SK-N-SH (cell line): ENCODE data around the gene STK26. TPM values are rescaled to one million over a fixed set of nuclear protein-coding genes. Genes with fewer than 3 reads are reported as not detected.

Source experiments
- CTCF ChIA-PET: fragments of 300-600, 350-600 bp; formaldehyde crosslinking; extraction: SDS; loops from one replicate; lab custom pipeline; 2021; lab: Yijun Ruan, JAX
- POLR2A ChIA-PET: fragments of 350-600 bp; sonication (Branson Sonifier 250); formaldehyde crosslinking; extraction: SDS; loops from one replicate; lab custom pipeline; 2020; ENCODE audit warnings: antibody characterized with exemption, inconsistent platforms; lab: Yijun Ruan, JAX
- DNase-seq: peaks from one replicate; pipeline ENCODE4 v3.0.0; 2012
- H2AFZ ChIP-seq: fragments of 200-600 bp; sonication (generic); 2 replicates; pipeline ENCODE4 v1.8.1; 2016; ENCODE audit warnings: antibody characterized with exemption, mild to moderate bottlenecking, low read depth
- H3F3A ChIP-seq: fragments of 200-600 bp; sonication (generic); replicated peaks from 2 replicates; pipeline ENCODE3; 2016; ENCODE audit warnings: antibody characterized with exemption, mild to moderate bottlenecking; ENCODE audit not compliant: insufficient read depth
- H3K27ac ChIP-seq, 2 experiments: fragments of 200-500 bp in 1 of 2; fragments of 200-600 bp in 1 of 2; sonication (Bioruptor generic) in 1 of 2; sonication (generic), shearing (Covaris generic) in 1 of 2; 2 replicates each; pipeline versions ENCODE4 v1.5.1 to v1.6.1; 2014 to 2016; ENCODE audit warnings: low read depth in 2 of 2, inconsistent platforms in 1 of 2, low read length in 1 of 2, mild to moderate bottlenecking in 1 of 2, mixed read lengths in 1 of 2
- H3K27me3 ChIP-seq: fragments of 200-600 bp; sonication (generic), shearing (Covaris generic); 2 replicates; pipeline ENCODE4 v1.6.1; 2016; ENCODE audit warnings: mixed run types; ENCODE audit not compliant: insufficient read depth
- H3K36me3 ChIP-seq, 2 experiments: fragments of 200-500 bp in 1 of 2; fragments of 200-600 bp in 1 of 2; sonication (Bioruptor generic) in 1 of 2; sonication (generic) in 1 of 2; replicated peaks in 1 of 2; 2 replicates each; pipeline versions ENCODE3 to v1.5.1; 2014 to 2016; ENCODE audit warnings: low read length in 1 of 2, mild to moderate bottlenecking in 1 of 2; ENCODE audit not compliant: insufficient read depth in 2 of 2, control insufficient read depth in 1 of 2
- H3K4me1 ChIP-seq, 2 experiments: fragments of 200-500 bp in 1 of 2; fragments of 200-600 bp in 1 of 2; sonication (Bioruptor generic) in 1 of 2; sonication (generic), shearing (Covaris generic) in 1 of 2; 2 replicates each; pipeline versions ENCODE4 v1.5.1 to v1.6.1; 2014 to 2016; ENCODE audit warnings: low read depth in 1 of 2, low read length in 1 of 2, mixed run types in 1 of 2; ENCODE audit not compliant: insufficient read depth in 2 of 2, control insufficient read depth in 1 of 2
- H3K4me2 ChIP-seq: fragments of 200-600 bp; sonication (generic), shearing (Covaris generic); 2 replicates; pipeline ENCODE4 v1.6.1; 2017; ENCODE audit warnings: mixed run types
- H3K4me3 ChIP-seq, 2 experiments: fragments of 200-500 bp in 1 of 2; fragments of 200-600 bp in 1 of 2; sonication (Bioruptor generic) in 1 of 2; sonication (generic), shearing (Covaris generic) in 1 of 2; 2 replicates each; pipeline versions ENCODE4 v1.5.1 to v1.8.1; 2014 to 2016; ENCODE audit warnings: low read depth in 2 of 2, inconsistent platforms in 1 of 2, low read length in 1 of 2, mild to moderate bottlenecking in 1 of 2, mixed read lengths in 1 of 2, moderate library complexity in 1 of 2
- H3K79me2 ChIP-seq: fragments of 200-600 bp; sonication (generic); 2 replicates; pipeline ENCODE4 v1.8.1; 2017; ENCODE audit warnings: mild to moderate bottlenecking; ENCODE audit not compliant: insufficient read depth
- H3K9ac ChIP-seq: fragments of 200-600 bp; sonication (generic); 2 replicates; pipeline ENCODE4 v1.6.1; 2017; ENCODE audit warnings: mixed run types
- H3K9me2 ChIP-seq: fragments of 200-600 bp; sonication (generic); 2 replicates; pipeline ENCODE4 v1.6.1; 2017; ENCODE audit warnings: mixed run types
- H3K9me3 ChIP-seq: fragments of 200-600 bp; sonication (generic); 2 replicates; pipeline ENCODE4 v1.6.1; 2017; ENCODE audit warnings: mixed run types, mild to moderate bottlenecking, moderate library complexity
- H4K20me1 ChIP-seq: fragments of 200-600 bp; sonication (generic); 2 replicates; pipeline ENCODE4 v1.6.1; 2017; ENCODE audit warnings: mild to moderate bottlenecking, mixed run types; ENCODE audit not compliant: insufficient read depth
- CHD2 ChIP-seq: fragments of 150-350 bp; IDR thresholded peaks from 2 replicates; pipeline ENCODE4 v1.6.1; 2018; ENCODE audit warnings: low read length; ENCODE audit not compliant: partially characterized antibody
- CTCF ChIP-seq: fragments of 200-600 bp; sonication (generic); IDR thresholded peaks from 2 replicates; pipeline ENCODE4 v1.6.1; 2017; ENCODE audit warnings: antibody characterized with exemption, mild to moderate bottlenecking, moderate library complexity
- FOSL2 ChIP-seq: IDR thresholded peaks from 2 replicates; pipeline ENCODE4 v1.4.0; 2012; ENCODE audit warnings: low read depth, mild to moderate bottlenecking, moderate library complexity, borderline replicate concordance
- GABPA ChIP-seq: IDR thresholded peaks from 2 replicates; pipeline ENCODE4 v1.4.0; 2012; ENCODE audit warnings: low read depth, mild to moderate bottlenecking
- GATA2 ChIP-seq: sonication (generic); formaldehyde crosslinking; IDR thresholded peaks from 2 replicates; pipeline ENCODE4 v1.5.0; 2020; ENCODE audit warnings: mild to moderate bottlenecking, missing genetic modification reagents
- IRF3 ChIP-seq: fragments of 150-350 bp; IDR thresholded peaks from 2 replicates; pipeline ENCODE4 v1.6.1; 2016; ENCODE audit warnings: mild to moderate bottlenecking, low read depth, low read length
- NRF1 ChIP-seq: IDR thresholded peaks from 2 replicates; pipeline ENCODE4 v1.6.1; 2012; ENCODE audit warnings: low read depth, mild to moderate bottlenecking, low read length
- PBX3 ChIP-seq: IDR thresholded peaks from 2 replicates; pipeline ENCODE4; 2012
- RAD21 ChIP-seq: IDR thresholded peaks from 2 replicates; pipeline ENCODE4 v1.6.1; 2012; ENCODE audit warnings: mild to moderate bottlenecking, low read length
- RCOR1 ChIP-seq: fragments of 150-350 bp; IDR thresholded peaks from 2 replicates; pipeline ENCODE4 v1.6.1; 2017; ENCODE audit warnings: antibody characterized with exemption, low read length
- SIN3A ChIP-seq: IDR thresholded peaks from 2 replicates; pipeline ENCODE4 v1.6.1; 2012; ENCODE audit warnings: low read depth, mild to moderate bottlenecking, low read length, moderate library complexity, borderline replicate concordance
- YY1 ChIP-seq: IDR thresholded peaks from 2 replicates; pipeline ENCODE4 v1.4.0; 2012; ENCODE audit warnings: low read depth, mild to moderate bottlenecking
- ZBTB33 ChIP-seq: IDR thresholded peaks from 2 replicates; pipeline ENCODE4 v1.4.0; 2012; ENCODE audit warnings: low read depth, borderline replicate concordance
- WGBS: methylation state at CpG from one replicate; pipeline ENCODE4 v1.1.6; 2017; ENCODE audit warnings: low lambda C conversion rate; 5-methylcytosine and 5-hydroxymethylcytosine counted together
- polyA plus RNA-seq, 3 experiments: library from polyadenylated mRNA; depleted of rRNA; stranded (reverse); fragments of >200 nt; gene quantifications; 2 replicates each; pipeline ENCODE4 v1.2.3, GENCODE V29; 2012

STK26 gene
- polyA plus RNA-seq, 1 of the 3 experiments (the other 2 are of a cell fraction) = 3.5 TPM

GRCh38 chrX:132025041-132025440, 1.9 kb downstream of the STK26 start:
- CTCF ChIA-PET = no interaction called here
- H3K79me2 ChIP-seq = no peaks in the 10 kb centered on the region
- TF ChIP-seq ZBTB33 (no peak), PBX3 (no peak), CHD2 (no peak), SIN3A (no peak), YY1 (no peak), FOSL2 (no peak), GABPA (no peak), CTCF (no peak), RAD21 (no peak), NRF1 (no peak), IRF3 (no peak), RCOR1 (no peak), GATA2 (no peak)

More at GRCh38 chrX:132025041-132025440, 1.9 kb downstream of the STK26 start:
- 54% methylated on average over 8 of the region's 8 CpGs for WGBS
- Histone ChIP-seq H2AFZ (0 out of 2 replicates have a peak overlapping the region, but pooled peaks have one; percentile 57), H3K9ac (no peak overlapping the region), H3K4me2 (no peak overlapping the region), H3K4me1 (peaks cover 0 to 4% of the 10 kb centered on the region in 2 experiments; a peak in 1 of 4 replicates), H3K9me3 (no peaks in the 10 kb centered on the region), H3K9me2 (no peaks in the 10 kb centered on the region), H3K36me3 (no peaks in the 10 kb centered on the region), H3K4me3 (no peak overlapping the region), H3K27ac (no peak overlapping the region), H3F3A (no peaks in the 10 kb centered on the region), H4K20me1 (no peaks in the 10 kb centered on the region), H3K27me3 (peaks cover 15% of the 10 kb centered on the region; the same call in 1 of the 2 replicates)
- no peak for DNase-seq
- POLR2A ChIA-PET = no interaction called here
